ENCODE measurements around the gene PRXL2C. TPM values are rescaled to one million over a fixed set of nuclear protein-coding genes. Genes with fewer than 3 reads are reported as not detected.

PRXL2C gene
- total RNA-seq, 1 experiment from 2014 or later = 15.2 TPM

DNA sequence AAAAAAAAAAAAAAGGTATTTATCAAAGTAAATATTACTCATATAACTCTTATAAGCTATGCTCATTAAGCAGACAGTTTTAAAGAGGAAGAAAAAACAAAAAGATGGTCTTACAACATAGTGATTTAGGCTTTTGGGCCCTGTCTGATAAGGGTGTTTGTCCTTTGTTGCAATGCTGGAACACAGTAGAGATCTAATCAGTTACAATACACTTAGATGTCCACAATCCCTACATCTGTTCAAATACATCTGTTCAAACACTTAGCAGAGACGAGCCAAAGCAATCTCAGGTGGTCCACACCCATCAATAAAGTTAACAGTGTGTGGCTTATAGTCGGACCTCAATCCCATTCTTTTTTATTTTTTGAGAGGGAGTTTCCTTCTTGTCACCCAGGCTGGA lies 11.0 kb downstream of the PRXL2C start:
- Histone ChIP-seq H3K9me3 (ENCODE audit: low read length) (no peaks in the 10 kb centered on the region), H3K36me3 (ENCODE audit: low read depth, low read length) (no peaks in the 10 kb centered on the region), H4K20me1 (ENCODE audit: low read length) (no peaks in the 10 kb centered on the region), H3K4me3 (ENCODE audit: low read length) (no peak overlapping the region), H3K27me3 (ENCODE audit: low read length) (no peaks in the 10 kb centered on the region), H2AFZ (ENCODE audit: low read length) (no peak overlapping the region), H3K27ac (ENCODE audit: low read length) (no peak overlapping the region), H3K4me1 (ENCODE audit: insufficient read depth, low read length) (no peaks in the 10 kb centered on the region), H3K9me2 (replicated peaks; ENCODE audit: low read length) (no peaks in the 10 kb centered on the region), H3F3A (ENCODE audit: low read length, unreplicated experiment) (no peaks in the 10 kb centered on the region), H3K9ac (ENCODE audit: low read length) (no peak overlapping the region), H3K4me2 (ENCODE audit: low read length) (no peak overlapping the region), H3K79me2 (ENCODE audit: low read length) (no peaks in the 10 kb centered on the region)
- ATAC-seq (peak; percentile 74), DNase-seq (peak; percentile 1)
- intact Hi-C loops (cut with micrococcal nuclease) = no loop called here
- BruUV-seq (replicated peaks) = no TSS peak
- TF ChIP-seq EZH2phosphoT487 (IDR thresholded peaks at IDR 0.05; ENCODE audit: borderline replicate concordance, low read length) = no peak
- TF ChIP-seq EZH2 (IDR thresholded peaks at IDR 0.05; ENCODE audit: low read length, unreplicated experiment) = no peak
- TF ChIP-seq, protein P1, sequence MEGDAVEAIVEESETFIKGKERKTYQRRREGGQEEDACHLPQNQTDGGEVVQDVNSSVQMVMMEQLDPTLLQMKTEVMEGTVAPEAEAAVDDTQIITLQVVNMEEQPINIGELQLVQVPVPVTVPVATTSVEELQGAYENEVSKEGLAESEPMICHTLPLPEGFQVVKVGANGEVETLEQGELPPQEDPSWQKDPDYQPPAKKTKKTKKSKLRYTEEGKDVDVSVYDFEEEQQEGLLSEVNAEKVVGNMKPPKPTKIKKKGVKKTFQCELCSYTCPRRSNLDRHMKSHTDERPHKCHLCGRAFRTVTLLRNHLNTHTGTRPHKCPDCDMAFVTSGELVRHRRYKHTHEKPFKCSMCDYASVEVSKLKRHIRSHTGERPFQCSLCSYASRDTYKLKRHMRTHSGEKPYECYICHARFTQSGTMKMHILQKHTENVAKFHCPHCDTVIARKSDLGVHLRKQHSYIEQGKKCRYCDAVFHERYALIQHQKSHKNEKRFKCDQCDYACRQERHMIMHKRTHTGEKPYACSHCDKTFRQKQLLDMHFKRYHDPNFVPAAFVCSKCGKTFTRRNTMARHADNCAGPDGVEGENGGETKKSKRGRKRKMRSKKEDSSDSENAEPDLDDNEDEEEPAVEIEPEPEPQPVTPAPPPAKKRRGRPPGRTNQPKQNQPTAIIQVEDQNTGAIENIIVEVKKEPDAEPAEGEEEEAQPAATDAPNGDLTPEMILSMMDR (conservative IDR thresholded peaks at IDR 0.05; ENCODE audit: low read depth, low read length) = no peak
- ChIA-PET CTCF (no interaction called here), POLR2A (ENCODE audit: unreplicated experiment) (no interaction called here)

DNA sequence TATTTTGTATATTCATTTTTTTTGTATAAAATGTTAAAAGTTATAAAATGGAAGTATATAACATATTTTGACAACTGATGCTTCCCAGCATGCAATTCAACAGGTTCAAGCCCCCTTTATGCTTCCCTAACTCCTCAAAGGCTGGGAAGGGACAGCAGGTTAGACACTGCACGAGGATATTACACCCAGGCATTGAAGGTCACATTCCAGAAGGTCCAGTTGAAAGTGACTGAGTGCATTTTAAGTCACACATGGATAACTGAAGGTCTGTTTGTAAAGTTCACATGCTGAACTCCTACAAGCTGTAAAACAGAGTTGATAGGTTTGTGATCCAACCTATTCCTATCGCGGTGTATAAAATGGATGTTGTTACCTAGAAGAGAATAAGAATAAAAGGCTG lies 13.6 kb downstream of the PRXL2C start:
- BruUV-seq (replicated peaks) = no TSS peak
- Histone ChIP-seq H3K4me2 (ENCODE audit: low read length) (no peak overlapping the region), H3K4me1 (ENCODE audit: insufficient read depth, low read length) (no peaks in the 10 kb centered on the region), H3K4me3 (ENCODE audit: low read length) (no peak overlapping the region), H3K9me3 (ENCODE audit: low read length) (no peaks in the 10 kb centered on the region), H3K36me3 (ENCODE audit: low read depth, low read length) (no peaks in the 10 kb centered on the region), H4K20me1 (ENCODE audit: low read length) (no peaks in the 10 kb centered on the region), H3K9me2 (replicated peaks; ENCODE audit: low read length) (no peaks in the 10 kb centered on the region), H2AFZ (ENCODE audit: low read length) (no peak overlapping the region), H3K79me2 (ENCODE audit: low read length) (no peaks in the 10 kb centered on the region), H3K27ac (ENCODE audit: low read length) (no peak overlapping the region), H3K27me3 (ENCODE audit: low read length) (no peaks in the 10 kb centered on the region), H3F3A (ENCODE audit: low read length, unreplicated experiment) (no peaks in the 10 kb centered on the region), H3K9ac (ENCODE audit: low read length) (no peak overlapping the region)
- ATAC-seq (no peak), DNase-seq (no peak)
- intact Hi-C loops (cut with micrococcal nuclease) = no loop called here
- POLR2A ChIA-PET (ENCODE audit: unreplicated experiment) = no interaction called here
- CTCF ChIA-PET = no interaction called here
- TF ChIP-seq EZH2phosphoT487 (IDR thresholded peaks at IDR 0.05; ENCODE audit: borderline replicate concordance, low read length) = no peak
- TF ChIP-seq, protein P1 (conservative IDR thresholded peaks at IDR 0.05; ENCODE audit: low read depth, low read length) = no peak
- TF ChIP-seq EZH2 (IDR thresholded peaks at IDR 0.05; ENCODE audit: low read length, unreplicated experiment) = no peak

DNA sequence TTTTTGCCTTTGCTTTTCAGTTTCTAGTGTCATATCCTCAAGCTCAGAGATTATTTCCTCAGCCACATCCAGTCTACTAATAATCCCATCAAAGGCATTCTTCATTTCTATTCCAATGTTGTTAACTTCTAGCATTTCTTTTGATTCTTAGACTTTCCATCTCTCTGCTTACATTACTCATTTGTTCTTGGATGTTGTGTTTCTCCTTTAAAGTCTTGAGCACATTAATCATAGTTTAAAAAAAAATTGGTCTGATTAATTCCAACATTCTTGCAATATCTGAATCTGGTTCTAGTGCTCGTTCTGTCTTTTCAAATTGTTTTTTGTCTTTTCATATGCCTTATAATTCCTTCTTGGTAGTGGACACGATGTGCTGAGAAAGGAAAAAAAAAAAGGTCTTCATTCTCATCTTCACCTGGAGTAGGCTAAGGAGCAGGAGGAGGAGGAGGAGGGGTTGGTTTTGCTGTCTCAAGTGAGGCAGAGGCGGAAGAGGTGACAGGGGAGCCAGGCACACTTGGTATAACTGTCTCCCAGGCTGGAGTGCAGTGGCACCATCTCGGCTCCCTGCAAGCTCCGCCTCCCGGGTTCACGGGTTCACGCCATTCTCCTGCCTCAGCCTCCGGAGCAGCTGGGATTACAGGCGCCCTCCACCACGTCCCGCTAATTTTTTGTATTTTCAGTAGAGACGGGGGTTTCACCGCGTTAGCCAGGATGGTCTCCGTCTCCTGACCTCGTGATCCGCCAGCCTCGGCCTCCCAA lies 16.3 kb downstream of the PRXL2C start:
- no TSS peak for BruUV-seq (replicated peaks)
- H3K36me3 ChIP-seq (ENCODE audit: low read depth, low read length) = no peaks in the 10 kb centered on the region
- CTCF ChIA-PET = no interaction called here
- ATAC-seq = no peak
- H3F3A ChIP-seq (ENCODE audit: low read length, unreplicated experiment) = no peaks in the 10 kb centered on the region
- no peaks in the 10 kb centered on the region for H3K9me3 ChIP-seq (ENCODE audit: low read length)
- H3K27me3 ChIP-seq (ENCODE audit: low read length) = no peaks in the 10 kb centered on the region
- H3K9ac ChIP-seq (ENCODE audit: low read length) = no peak overlapping the region
- no peak overlapping the region for H3K4me2 ChIP-seq (ENCODE audit: low read length)
- no peaks in the 10 kb centered on the region for H3K9me2 ChIP-seq (replicated peaks; ENCODE audit: low read length)
- no peak overlapping the region for H2AFZ ChIP-seq (ENCODE audit: low read length)
- H3K4me1 ChIP-seq (ENCODE audit: insufficient read depth, low read length) = no peaks in the 10 kb centered on the region
- TF ChIP-seq EZH2 (IDR thresholded peaks at IDR 0.05; ENCODE audit: low read length, unreplicated experiment) (no peak), EZH2phosphoT487 (IDR thresholded peaks at IDR 0.05; ENCODE audit: borderline replicate concordance, low read length) (no peak)
- TF ChIP-seq, protein P1 (conservative IDR thresholded peaks at IDR 0.05; ENCODE audit: low read depth, low read length) = no peak
- DNase-seq = no peak
- POLR2A ChIA-PET (ENCODE audit: unreplicated experiment) = no interaction called here
- H3K4me3 ChIP-seq (ENCODE audit: low read length) = no peak overlapping the region
- no peaks in the 10 kb centered on the region for H3K79me2 ChIP-seq (ENCODE audit: low read length)
- no peaks in the 10 kb centered on the region for H4K20me1 ChIP-seq (ENCODE audit: low read length)
- no peak overlapping the region for H3K27ac ChIP-seq (ENCODE audit: low read length)
- intact Hi-C loops (cut with micrococcal nuclease) = no loop called here
